ENCODE measurements around the gene SHISA2.

DNA sequence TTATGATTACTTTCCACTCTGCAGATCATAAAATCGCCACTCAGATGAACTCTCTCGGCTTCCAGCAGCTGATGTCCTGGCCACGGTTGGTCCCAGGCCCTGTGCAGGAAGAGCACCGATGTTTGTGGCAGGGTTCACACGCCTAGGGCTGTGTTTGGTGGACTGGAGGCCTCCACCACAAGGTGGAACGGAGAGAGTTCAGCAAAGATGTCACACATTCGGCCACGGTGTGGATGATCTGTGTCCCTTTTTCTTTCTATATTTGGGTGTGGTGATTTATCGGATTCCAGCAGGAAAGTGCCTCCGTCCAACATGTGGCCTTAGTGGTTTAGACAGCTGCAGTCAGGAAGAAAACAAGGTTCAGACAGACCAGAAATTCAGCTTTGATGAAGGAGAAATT lies 521 bp upstream of the SHISA2 start:
- TF ChIP-seq MTA1 (CRISPR knock-in tag; IDR thresholded peaks at IDR 0.05; ENCODE audit: borderline replicate concordance): no peak
- no peak for TF ChIP-seq TCF7L2 (IDR thresholded peaks at IDR 0.05; ENCODE audit: low read depth, low read length)
- TF ChIP-seq ZNF572 (CRISPR knock-in tag; IDR thresholded peaks at IDR 0.05): no peak
- TF ChIP-seq, protein P1, sequence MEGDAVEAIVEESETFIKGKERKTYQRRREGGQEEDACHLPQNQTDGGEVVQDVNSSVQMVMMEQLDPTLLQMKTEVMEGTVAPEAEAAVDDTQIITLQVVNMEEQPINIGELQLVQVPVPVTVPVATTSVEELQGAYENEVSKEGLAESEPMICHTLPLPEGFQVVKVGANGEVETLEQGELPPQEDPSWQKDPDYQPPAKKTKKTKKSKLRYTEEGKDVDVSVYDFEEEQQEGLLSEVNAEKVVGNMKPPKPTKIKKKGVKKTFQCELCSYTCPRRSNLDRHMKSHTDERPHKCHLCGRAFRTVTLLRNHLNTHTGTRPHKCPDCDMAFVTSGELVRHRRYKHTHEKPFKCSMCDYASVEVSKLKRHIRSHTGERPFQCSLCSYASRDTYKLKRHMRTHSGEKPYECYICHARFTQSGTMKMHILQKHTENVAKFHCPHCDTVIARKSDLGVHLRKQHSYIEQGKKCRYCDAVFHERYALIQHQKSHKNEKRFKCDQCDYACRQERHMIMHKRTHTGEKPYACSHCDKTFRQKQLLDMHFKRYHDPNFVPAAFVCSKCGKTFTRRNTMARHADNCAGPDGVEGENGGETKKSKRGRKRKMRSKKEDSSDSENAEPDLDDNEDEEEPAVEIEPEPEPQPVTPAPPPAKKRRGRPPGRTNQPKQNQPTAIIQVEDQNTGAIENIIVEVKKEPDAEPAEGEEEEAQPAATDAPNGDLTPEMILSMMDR (CRISPR knock-in tag; IDR thresholded peaks at IDR 0.05): no peak
- TF ChIP-seq POLR2AphosphoS5 (IDR thresholded peaks at IDR 0.05; ENCODE audit: low read depth, low read length): no peak
- TF ChIP-seq TAF1 (CRISPR knock-in tag; IDR thresholded peaks at IDR 0.05): no peak

Measured in HepG2 (cell line).